ENCODE measurements around the gene DUSP8.

Gene DUSP8

DNA sequence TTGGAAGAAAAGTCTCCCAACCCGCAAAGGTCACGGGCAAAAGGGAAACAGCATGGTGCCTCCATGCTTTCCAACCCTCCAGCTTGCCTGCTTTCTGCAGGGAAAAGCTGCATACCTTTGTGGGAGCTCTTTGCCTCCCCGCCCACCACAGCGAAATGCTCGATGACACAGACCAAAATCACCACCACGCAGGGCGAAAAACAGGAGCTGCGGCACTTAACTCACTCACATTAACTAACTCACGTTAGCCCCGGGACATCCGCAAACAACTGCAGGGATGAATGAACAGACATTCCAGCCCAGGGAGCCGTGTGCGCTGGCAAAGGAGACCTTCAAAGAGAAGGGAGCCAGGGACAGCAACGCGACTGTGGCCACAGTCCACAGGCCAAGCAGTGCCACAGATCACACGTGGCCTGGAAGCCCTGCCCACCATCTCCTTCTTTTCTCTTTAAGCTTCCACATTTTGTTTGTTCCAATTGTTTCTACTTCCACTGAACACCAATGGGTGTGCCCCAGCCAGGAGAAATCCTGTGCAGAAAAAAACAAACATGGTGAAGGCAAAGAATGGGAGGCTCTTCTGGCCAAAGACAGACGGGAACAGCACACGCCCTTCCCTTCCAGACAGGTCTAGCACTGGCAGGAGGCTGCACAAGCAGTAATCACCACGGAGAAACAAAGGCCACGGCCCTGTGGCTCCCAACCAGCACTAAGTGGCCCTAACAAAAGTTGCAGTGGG is 39.3 kb downstream of the DUSP8 start:
- Histone ChIP-seq H3K4me2 (ENCODE audit: low read depth, low read length, poor library complexity, severe bottlenecking) (no peak overlapping the region), H3K9me2 (replicated peaks; ENCODE audit: insufficient read depth, low read length) (no peaks in the 10 kb centered on the region), H3F3A (ENCODE audit: insufficient read depth) (no peaks in the 10 kb centered on the region), H3K36me3 (ENCODE audit: low read length) (no peaks in the 10 kb centered on the region), H3K9ac (ENCODE audit: low read length) (no peak overlapping the region), H3K4me3 (ENCODE audit: insufficient read depth, low read length, poor library complexity, severe bottlenecking) (no peak overlapping the region), H4K20me1 (ENCODE audit: low read depth, low read length) (no peaks in the 10 kb centered on the region), H3K9me3 (ENCODE audit: insufficient read depth, low read length) (no peaks in the 10 kb centered on the region), H3K27ac (ENCODE audit: low read depth, low read length) (no peak overlapping the region), H2AFZ (ENCODE audit: low read depth, low read length, severe bottlenecking) (no peak overlapping the region), H3K27me3 (ENCODE audit: low read length) (no peaks in the 10 kb centered on the region), H3K79me2 (ENCODE audit: insufficient read depth, low read length) (peaks cover 86% of the 10 kb centered on the region)
- TF ChIP-seq EZH2phosphoT487 (conservative IDR thresholded peaks at IDR 0.05; ENCODE audit: low read length) (no peak), CTCF (IDR thresholded peaks at IDR 0.05; ENCODE audit: insufficient read depth, low read length, poor library complexity, severe bottlenecking) (no peak)

DNA sequence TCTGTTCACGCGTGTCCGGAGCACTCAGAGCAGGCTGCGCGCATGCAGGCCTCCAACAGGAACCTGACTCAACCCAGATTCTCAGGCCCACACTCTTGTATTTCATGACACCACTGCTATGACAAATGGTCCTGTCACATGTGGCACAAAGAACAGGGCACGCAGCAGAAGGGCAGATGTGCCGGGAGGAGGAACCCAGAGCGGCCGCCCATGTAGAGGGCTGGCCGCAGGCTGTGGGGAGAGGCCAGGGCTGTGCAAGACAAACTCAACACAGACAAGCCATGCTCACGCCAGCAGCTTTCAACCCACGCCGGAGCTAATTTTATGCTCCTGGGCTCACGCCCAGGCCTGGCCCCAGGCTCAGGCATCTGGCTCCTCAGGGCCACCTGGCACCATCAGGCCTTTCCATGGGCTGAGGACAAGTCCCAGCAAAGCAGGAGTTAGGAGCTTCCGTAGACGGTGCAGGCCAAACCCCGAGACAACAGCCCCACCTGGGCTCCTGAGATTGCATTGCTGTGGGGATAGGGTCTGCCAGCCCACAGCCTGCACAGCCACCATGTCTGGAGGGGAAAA is 40.0 kb downstream of the DUSP8 start:
- H3K27ac ChIP-seq (ENCODE audit: low read depth, low read length) = no peak overlapping the region
- peaks cover 84% of the 10 kb centered on the region for H3K79me2 ChIP-seq (ENCODE audit: insufficient read depth, low read length)

GRCh38 chr11:1531449-1532013 is 40.5 kb downstream of the DUSP8 start:
- Histone ChIP-seq H3K79me2 (ENCODE audit: insufficient read depth, low read length) (peaks cover 84% of the 10 kb centered on the region), H3K4me2 (ENCODE audit: low read depth, low read length, poor library complexity, severe bottlenecking) (no peak overlapping the region), H3K9me2 (replicated peaks; ENCODE audit: insufficient read depth, low read length) (no peaks in the 10 kb centered on the region), H3K9ac (ENCODE audit: low read length) (no peak overlapping the region), H3F3A (ENCODE audit: insufficient read depth) (no peaks in the 10 kb centered on the region), H3K36me3 (ENCODE audit: low read length) (no peaks in the 10 kb centered on the region), H3K9me3 (ENCODE audit: insufficient read depth, low read length) (no peaks in the 10 kb centered on the region), H4K20me1 (ENCODE audit: low read depth, low read length) (no peaks in the 10 kb centered on the region), H3K4me3 (ENCODE audit: insufficient read depth, low read length, poor library complexity, severe bottlenecking) (no peak overlapping the region), H3K27me3 (ENCODE audit: low read length) (no peaks in the 10 kb centered on the region), H2AFZ (ENCODE audit: low read depth, low read length, severe bottlenecking) (no peak overlapping the region), H3K27ac (ENCODE audit: low read depth, low read length) (no peak overlapping the region)
- no peak for TF ChIP-seq EZH2phosphoT487 (conservative IDR thresholded peaks at IDR 0.05; ENCODE audit: low read length)
- TF ChIP-seq CTCF (IDR thresholded peaks at IDR 0.05; ENCODE audit: insufficient read depth, low read length, poor library complexity, severe bottlenecking) = no peak

More for the DNA sequence above, 40.0 kb downstream of the DUSP8 start:
- H3K4me2 ChIP-seq (ENCODE audit: low read depth, low read length, poor library complexity, severe bottlenecking) = no peak overlapping the region
- no peak overlapping the region for H3K4me3 ChIP-seq (ENCODE audit: insufficient read depth, low read length, poor library complexity, severe bottlenecking)
- H3F3A ChIP-seq (ENCODE audit: insufficient read depth) = no peaks in the 10 kb centered on the region
- no peaks in the 10 kb centered on the region for H3K9me3 ChIP-seq (ENCODE audit: insufficient read depth, low read length)
- TF ChIP-seq EZH2phosphoT487 (conservative IDR thresholded peaks at IDR 0.05; ENCODE audit: low read length) (no peak), CTCF (IDR thresholded peaks at IDR 0.05; ENCODE audit: insufficient read depth, low read length, poor library complexity, severe bottlenecking) (no peak)
- H3K27me3 ChIP-seq (ENCODE audit: low read length) = no peaks in the 10 kb centered on the region
- no peaks in the 10 kb centered on the region for H3K36me3 ChIP-seq (ENCODE audit: low read length)
- no peak overlapping the region for H2AFZ ChIP-seq (ENCODE audit: low read depth, low read length, severe bottlenecking)
- no peaks in the 10 kb centered on the region for H3K9me2 ChIP-seq (replicated peaks; ENCODE audit: insufficient read depth, low read length)
- H4K20me1 ChIP-seq (ENCODE audit: low read depth, low read length) = no peaks in the 10 kb centered on the region
- no peak overlapping the region for H3K9ac ChIP-seq (ENCODE audit: low read length)

Data from SU-DHL-6 (cell line).